DMS153 treated with DMSO at 0.1 percent for 48 hours (cell line): ENCODE measurements around the gene STX2.
"Not testable (repeated sequence)": the region's sequence is repeated elsewhere in the genome, so short reads cannot be mapped to it uniquely, and the experiment has no call there.

Experiments used
- DNase-seq: peaks from one replicate; lab custom pipeline; 2025; ENCODE audit not compliant: unreplicated experiment; lab: John Stamatoyannopoulos, UW

The STX2 gene

DNA sequence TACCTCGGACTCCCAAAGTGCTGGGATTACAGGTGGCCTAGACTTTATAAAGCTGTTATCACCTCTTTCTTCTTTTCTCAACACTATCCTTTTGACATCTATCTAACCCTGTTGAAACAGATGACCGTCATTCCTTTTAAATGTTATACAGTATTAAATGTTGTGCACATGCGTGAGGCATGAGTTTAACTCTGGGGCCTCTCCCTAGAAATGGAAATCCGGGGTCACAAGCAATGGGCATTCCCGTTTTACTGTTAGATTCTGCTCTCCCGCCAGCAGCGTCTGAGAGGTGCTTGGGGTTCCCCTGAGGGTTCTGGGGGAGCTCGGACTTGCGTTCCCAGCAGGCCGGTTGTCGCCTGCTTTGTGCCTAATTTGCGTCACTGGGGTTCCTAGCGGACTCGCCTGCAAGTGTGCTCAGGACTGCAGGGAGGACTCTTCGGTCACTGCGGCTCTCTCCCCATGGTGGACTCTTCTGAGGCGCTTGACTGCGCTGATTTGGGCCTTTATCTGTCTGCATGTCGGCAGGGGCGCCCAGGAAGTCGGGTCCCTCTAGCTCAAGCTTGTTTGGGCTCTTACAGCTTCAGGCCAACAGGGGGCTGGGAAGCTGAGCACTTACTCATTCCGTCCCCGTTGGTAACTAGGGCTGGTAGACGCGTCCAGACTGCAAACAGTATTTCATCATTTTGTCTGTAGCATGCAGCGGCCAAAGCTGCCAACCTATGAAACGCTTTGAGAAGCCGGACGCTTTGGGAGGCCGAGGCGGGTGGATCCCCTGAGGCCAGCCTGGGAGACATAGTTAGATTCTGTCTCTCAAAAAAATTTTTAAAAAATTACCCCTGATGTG, 31.6 kb upstream of the STX2 start:
- peak; percentile 75 for DNase-seq

DNA sequence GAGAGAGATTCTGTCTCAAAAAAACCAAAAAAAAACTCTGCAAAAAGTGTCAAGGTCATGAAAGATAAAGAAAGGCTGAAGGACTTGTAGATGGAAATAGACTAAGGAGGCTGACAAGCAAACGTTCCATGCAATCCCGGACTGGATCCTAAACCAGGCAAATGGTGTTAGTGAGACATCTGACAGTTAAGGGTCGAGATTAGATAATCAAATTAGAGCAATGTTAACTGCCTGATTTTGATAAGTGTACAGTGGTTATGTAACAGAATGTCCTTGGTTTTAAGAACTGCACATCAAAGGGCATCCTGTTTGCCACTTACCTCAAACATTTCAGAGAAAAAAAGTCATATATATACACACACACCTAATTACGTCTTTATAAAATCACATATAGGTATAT, 29.4 kb upstream of the STX2 start:
- no peak for DNase-seq

DNA sequence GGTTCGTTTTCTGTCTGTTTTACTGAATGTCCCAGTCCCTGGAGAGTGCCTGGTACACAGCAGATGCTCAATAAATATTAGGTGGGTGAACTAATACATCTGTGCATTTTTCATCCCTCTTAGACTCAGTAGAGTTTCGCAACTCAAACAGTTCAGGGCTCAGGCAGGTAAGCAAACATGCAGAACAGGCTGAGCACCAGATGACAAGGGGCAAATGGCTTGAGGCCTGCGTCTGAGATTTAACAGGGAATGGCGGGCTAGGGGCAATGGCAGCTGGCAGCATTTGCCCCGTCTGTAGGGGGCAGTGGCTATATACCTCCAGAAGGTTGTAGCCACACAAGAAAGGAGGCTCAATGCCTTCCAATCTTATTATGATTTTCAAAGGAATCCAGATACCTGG, 24.2 kb upstream of the STX2 start:
- no peak for DNase-seq

DNA sequence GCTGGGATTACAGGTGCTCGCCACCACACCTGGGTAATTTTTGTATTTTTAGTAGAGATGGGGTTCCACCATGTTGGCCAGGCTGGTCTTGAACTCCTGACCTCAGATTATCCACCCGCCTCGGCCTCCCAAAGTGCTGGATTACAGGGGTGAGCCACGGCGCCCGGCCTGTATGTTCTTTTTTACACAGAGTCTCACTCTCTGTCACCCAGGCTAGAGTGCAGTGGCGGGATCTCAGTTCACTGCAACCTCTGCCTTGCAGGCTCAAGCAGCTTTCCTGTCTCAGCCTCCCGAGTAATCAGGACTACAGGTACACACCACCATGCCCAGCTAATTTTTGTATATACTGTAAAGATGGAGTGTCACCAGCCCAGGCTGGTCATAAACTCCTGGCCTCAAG, 23.7 kb upstream of the STX2 start:
- not testable (repeated sequence) for DNase-seq

DNA sequence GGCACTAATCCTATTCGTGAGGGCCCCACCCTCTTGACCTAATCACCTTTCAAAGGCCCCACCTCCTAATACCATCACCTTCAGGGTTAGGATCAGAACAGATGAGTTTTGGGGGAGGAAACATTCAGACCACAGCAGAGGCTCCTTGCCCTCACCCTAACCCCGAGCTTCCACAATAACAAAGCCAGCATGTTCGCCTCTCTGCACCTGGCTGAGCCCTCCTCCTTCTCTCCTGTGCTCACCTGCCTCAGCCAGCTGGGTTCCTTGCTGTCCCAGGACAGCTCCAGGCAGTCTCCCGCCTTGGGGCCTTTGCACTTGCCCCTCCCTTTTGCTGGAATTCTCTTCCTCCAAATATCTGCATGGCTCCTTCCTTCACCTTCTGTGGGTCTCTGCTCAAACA, 23.1 kb upstream of the STX2 start:
- DNase-seq = no peak

DNA sequence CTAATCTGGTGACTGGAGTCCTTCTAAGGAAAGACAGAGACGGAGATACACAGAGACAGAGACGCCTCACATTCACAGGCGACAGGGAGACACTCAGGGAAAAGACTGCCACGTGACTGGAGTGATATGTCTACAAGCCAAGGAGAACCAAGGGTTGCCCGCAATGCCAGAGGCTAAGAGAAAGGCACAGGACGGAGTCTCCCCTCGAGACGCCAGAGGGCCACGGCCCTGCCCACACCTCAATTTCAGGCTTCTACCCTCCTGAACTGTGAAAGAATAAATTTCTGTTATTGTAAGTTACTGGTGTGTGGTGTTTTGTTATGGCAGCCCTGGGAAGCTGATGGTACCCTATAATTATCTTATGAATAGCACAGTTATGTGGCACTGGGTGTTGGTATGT, 21.3 kb upstream of the STX2 start:
- no peak for DNase-seq

DNA sequence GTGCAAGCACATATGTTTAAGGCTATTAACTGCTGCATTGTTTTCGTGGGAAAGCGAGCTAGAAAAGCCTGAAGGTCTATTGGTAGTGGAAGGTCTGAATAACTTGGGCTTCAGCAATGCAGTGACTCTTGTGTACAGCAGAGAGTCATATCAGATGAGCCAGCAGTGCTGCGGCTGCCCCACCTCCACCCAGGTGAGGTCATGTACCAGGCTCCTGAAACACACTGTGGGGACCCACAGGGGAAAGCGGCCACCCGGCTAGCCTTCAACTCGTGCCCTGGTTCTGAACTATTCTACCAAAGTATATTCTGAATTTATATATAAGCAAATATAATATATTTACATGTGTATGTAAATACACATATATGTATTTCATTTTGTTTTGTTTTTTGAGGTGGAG, 20.1 kb upstream of the STX2 start:
- DNase-seq = no peak

DNA sequence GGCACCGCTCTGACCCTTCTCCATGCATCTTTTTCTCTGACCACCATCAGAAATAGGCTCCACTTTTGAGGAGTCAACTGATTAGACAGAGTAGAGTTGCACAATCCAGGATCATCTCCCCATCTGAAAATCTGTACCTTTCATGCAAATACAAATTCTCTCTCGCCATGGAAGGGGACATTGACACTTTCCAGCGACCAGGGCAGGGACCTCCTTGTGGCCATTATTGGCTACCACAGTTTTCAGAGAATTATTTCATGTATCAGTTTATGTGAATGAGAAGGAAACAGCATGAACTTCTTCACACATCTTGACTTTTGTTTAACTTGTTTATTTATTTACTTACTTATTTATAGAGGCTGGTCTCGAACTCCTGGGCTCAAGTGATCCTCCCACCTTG, 19.0 kb upstream of the STX2 start:
- DNase-seq = no peak

DNA sequence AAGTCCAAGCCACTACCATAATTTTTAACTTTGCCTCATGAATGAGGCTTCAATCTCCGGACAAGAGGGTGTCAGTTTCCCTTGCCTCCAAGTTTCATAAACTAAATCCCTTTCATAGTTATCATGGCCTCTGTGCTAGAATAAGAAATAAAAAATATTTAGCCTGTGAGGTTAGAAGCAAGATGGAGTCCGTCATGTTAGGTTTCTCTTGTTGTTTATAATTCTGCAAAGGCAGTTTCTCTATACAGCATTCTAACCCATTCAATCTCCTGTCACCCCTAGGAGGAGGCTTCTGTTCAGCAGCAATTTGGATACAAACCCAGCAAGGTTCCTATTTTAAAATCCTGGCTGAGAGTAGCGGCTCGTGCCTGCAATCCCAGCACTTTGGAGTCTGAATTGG, 17.0 kb upstream of the STX2 start:
- no peak for DNase-seq

DNA sequence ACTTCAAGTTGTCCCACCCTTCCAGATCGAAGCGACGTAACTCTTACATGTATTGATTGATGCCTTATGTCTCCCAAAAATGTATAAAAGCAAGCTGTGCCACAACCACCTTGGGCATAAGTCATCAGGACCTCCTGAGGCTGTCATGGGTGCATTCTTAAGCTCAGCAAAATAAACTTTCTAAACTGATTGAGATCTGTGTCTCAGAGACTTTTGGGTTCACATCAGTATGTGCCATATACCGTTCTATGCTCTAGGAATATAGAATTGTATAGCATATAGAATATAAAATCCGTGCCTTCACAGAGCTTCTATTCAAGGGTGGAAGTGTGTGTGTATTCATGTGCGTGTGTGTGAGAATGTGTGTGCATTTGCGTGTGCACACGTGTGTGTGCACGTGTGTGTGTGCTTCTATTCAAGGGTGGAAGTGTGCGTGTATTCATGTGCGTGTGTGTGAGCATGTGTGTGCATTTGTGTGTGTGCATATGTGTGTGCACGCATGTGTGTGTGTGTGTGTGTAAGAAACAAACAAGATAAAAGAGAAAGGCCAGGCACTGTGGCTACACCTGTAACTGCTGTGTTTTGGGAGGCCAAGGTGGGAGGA, 11.5 kb upstream of the STX2 start:
- no peak for DNase-seq

DNA sequence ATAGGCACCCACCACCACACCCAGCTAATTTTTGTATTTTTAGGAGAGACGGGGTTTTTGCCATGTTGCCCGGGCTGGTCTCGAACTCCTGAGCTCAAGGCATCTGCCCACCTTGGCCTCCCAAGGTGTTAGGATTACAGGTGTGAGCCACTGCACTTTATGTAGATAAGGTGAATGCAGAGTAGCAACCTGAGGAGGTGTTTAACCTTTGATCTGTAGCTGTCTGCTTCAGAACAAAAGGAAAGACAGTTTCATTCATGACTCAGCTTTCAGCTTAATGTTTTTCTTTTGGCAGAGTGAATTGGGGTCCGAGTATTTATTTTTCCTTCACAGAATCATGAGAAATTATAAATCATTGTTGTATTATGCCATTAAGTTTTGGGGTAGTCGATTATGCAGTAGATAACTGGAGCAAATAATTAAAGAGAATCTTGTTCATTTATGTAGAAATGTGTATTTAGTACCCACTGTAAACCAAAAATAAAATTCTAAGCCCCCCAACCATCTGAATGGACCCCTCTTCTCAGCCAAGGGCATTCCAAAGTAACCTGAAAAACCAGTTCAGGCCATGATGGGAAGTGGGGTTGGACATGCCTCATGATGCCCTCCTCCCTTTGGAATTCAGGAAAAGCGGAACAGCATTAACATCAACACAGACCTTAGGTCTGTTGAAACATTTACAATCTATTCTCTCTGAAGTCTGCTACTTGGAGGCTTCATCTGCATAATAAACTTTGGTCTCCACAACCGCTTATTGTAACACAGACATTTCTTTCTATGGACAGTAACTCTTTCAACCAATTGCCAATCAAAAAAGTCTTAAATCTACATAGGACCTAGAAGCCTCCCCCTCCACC, 10.7 kb upstream of the STX2 start:
- no peak for DNase-seq

DNA sequence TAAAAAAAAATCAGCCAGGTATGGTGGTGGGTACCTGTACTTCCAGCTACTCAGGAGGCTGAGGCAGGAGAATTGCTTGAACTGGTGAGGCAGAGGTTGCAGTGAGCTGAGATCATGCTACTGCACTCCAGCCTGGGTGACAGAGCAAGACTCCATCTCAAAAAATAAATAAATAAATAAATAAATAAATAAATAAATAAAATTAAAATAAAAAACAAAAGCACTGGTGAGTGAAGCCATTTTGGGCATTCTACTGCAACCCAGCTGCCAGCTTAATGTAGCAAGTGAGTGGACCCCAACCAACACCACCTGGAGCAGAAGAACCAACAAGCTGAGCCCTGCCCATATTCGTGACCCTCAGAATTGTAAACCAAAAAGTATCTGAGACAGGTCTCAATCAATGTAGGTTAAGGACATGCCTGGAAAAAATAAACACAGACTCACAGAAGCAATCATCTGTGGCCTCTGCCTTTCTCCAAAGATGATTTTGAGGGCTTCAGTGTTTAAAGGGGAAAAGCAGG, 9.8 kb upstream of the STX2 start:
- not testable (repeated sequence) for DNase-seq

DNA sequence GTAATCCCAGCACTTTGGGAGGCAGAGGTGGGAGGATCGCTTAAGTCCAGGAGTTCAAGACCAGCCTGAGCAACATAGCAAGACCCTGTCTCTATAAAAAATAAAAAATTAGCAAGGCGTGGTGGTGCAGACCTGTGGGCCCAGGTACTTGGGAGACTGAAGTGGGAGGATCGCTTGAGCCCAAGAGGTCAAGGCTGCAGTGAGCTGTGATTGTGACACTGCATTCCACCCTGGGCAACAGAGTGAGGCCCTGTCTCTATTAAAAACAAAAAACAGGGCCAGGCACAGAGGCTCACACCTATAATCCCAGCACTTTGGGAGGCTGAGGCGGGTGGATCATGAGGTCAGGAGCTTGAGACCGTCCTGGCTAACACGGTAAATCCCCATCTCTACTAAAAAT, 9.1 kb upstream of the STX2 start:
- not testable (repeated sequence) for DNase-seq

DNA sequence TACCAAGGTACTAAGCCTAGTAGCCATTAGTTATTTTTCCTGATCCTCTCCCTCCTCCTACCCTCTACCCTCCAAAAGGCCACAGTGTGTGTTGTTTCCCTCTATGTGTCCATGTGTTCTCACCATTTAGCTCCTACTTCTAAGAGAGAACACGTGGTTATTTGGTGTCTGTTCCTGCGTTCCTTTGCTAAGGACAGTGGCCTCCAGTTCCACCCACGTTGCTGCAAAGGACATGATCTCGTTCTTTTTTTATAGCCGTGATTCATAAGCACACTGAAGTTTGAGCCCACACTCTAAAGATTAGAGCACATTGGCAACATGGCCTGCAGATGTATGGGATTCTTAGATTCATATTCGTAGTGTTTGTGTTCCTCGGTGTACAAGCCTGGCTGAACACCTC, 8.1 kb upstream of the STX2 start:
- no peak for DNase-seq

DNA sequence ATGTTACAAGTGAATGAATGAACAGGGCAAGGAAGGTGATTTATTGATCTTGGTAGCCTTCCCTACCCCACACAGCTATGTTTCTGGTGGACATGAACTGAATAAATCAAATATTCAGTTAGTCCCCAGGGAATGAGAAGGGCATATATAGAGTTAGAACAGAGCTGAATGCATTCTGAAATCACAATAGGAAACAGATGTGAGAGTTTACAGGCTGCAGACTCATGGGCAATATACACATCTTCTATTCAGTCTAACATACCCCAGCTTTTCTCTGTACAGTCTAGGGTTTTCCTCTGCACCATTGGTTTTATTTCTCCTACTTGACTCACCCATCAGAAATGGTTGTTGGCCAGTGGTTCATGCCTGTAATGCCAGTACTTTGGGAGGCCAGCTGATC, 7.3 kb upstream of the STX2 start:
- no peak for DNase-seq

DNA sequence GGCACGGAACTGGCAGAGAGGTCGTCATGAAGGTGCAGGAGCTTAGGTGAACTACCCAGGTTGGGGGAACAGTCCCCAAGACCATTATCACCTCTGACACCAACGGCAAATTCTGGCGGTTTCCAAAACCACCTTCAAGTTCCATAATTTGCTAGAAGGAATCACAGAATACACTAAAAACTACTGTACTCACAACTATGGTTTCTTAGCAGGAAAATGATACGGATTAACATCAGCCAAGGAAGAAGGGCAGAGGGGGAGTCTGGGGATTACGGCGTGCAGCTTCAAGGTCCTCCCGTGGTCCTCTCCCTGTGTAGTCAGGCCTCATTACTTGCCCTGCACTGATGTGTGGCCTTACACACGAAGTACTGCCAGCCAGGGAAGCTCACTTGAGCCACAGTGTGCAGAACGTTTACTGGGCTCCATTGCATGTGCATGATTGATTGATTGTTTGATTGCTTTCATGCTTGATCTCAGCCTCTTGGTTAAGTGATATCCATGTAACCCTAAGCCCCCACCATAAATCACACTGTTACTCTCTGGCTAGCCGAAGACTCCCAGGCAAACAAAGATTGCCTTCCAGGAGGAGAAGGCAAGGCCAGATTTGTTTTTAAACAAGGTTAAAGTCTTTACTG, 837 bp upstream of the STX2 start:
- DNase-seq = no peak

DNA sequence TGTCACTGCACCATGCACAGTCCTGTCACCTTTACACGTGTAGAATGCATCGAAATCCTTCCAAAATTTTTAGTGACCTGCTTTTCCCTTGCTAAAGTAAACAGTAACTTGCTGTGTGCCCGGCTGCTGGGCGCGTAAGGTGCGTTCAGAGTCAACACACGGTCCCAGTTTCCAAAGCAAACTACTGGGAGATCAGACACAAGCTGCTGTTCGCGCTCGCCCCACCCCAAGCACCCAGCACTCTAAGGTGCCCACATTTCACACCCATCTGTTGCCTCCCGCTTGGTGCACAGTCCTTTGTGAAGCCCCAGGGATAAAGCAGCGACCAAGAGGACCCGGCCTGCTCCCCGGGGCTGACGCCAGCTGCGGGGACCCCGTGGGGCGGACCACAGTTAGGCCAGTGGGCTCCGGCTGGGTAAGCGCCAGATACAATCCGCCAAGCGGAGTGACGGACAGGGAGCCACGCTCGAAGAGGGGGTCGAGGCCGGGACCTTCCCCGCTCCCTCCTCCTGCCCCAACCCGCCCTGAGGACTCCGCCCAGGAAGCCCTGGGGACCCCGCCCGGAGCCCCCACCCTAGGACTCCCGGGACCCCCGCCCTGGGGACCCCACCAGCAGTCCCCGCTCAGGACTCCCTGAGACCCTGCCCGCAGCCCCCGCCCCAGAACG, 633 bp downstream of the STX2 start:
- DNase-seq = peak; percentile 1

DNA sequence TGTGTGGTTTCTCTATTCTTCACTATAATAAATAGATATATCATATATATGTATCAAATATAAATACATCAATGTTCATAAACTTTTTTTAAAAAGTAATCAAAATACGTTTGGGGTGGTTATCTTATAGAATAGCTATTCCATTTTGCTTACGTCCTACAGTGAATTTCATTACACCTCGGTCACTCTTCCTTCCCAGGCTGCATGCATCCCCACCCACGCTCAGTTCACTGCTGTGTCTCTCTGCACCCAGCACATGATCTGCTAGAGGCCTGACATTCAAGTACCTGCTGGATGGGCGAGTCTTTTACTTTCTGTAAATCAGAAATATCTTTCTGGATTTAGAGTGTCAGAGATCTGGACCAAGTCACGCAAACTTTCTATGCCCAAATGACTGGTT, 3.6 kb downstream of the STX2 start:
- no peak for DNase-seq

DNA sequence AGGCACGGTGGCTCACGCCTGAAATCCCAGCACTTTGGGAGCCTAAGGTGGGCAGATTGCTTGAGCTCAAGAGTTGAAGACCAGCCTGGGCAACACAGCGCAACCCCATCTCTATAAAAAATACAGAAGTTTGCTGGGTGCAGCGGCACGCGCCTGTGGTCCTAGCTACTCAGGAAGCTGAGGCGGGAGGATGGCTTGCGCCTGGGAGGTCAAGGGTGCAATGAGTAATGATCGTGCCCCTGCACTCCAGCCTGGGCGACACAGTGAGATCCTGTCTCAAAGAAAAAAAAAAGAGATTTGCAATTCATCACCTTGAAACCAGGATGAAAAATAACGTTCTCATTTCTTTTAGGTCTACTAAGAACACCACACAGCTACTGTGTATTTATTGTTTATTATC, 4.0 kb downstream of the STX2 start:
- no peak for DNase-seq

DNA sequence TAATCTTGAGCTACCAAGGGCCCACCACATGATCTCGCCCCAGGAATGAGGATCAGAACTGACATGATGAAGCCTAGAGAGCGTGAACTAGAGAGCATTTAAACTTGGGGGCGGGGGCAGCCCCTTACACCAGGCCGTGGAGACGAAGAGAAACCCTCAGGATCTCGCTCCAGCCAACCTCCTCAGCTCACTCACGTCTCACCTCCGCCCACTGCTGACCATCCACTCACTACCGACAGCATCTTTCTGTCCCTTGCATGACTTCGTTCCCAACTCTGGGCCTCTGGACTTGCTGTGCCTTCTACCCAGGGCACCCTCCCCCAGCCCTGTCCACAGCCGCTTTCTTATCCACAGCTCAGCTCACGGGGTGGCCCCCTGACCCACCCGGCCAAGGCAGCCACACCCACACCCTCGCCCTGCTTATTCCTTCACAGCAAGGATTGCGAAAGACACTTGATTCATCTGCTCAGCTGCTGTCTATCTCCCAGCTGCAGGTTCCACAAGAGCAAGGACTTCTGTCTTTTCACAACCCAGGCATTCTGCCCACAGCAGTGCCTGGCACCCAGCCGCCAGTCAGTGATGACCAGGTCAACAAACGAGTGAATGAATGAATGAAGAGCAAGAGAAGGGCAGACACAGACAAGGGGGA, 6.4 kb downstream of the STX2 start:
- DNase-seq = no peak
